GM19463 (cell line): Measurements from ENCODE around the gene CHCHD3.

ENCODE experiments used
- ATAC-seq: cut with Tn5 transposase; IDR thresholded peaks from one replicate; pipeline ENCODE4 v1.9.1; 2021; ENCODE audit warnings: mild to moderate bottlenecking, moderate library complexity; ENCODE audit not compliant: unreplicated experiment

CHCHD3 gene

GRCh38 chr7:132755538-132756483, 326.1 kb downstream of the CHCHD3 start:
- ATAC-seq, result no peak

- ATAC-seq, result no peak
Measured at GRCh38 chr7:132752431-132752830, 329.5 kb downstream of the CHCHD3 start.

- no peak for ATAC-seq
Measured at GRCh38 chr7:132751244-132751647, 330.6 kb downstream of the CHCHD3 start.

GRCh38 chr7:132750530-132751217, 331.2 kb downstream of the CHCHD3 start:
- no peak for ATAC-seq

GRCh38 chr7:132750096-132750495, 331.8 kb downstream of the CHCHD3 start:
- no peak for ATAC-seq

- no peak for ATAC-seq
Measured at GRCh38 chr7:132745510-132745909, 336.4 kb downstream of the CHCHD3 start.

- ATAC-seq, result no peak
Measured at GRCh38 chr7:132743974-132744373, 337.9 kb downstream of the CHCHD3 start.

GRCh38 chr7:132742189-132742612, 339.7 kb downstream of the CHCHD3 start:
- no peak for ATAC-seq

- no peak for ATAC-seq
Measured at GRCh38 chr7:132740176-132740575, 341.7 kb downstream of the CHCHD3 start.

GRCh38 chr7:132739271-132739955, 342.5 kb downstream of the CHCHD3 start:
- no peak for ATAC-seq

GRCh38 chr7:132738254-132738653, 343.6 kb downstream of the CHCHD3 start:
- no peak for ATAC-seq

GRCh38 chr7:132735476-132735875, 346.4 kb downstream of the CHCHD3 start:
- no peak for ATAC-seq
